ENCODE results near the gene NEUROD6.

Gene NEUROD6

DNA sequence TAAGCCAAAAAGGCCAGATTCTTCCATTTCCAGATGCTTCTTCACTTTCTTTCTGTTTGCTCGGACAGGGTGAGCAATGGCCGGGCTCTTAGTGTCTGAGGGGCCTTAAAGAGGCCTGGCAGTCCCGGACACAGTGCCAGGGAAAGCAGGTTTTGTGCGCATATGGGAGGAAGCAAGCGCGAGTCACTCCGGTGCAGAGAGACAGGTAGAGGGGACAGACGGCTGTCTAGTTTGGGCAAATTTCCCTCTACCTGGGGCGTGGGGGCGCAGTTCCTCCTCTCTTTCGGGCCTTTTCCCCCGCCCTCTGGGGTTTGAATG, 4.7 kb downstream of the NEUROD6 start:
- H3K27ac ChIP-seq: no peak overlapping the region
- H3K4me3 ChIP-seq: no peak overlapping the region

DNA sequence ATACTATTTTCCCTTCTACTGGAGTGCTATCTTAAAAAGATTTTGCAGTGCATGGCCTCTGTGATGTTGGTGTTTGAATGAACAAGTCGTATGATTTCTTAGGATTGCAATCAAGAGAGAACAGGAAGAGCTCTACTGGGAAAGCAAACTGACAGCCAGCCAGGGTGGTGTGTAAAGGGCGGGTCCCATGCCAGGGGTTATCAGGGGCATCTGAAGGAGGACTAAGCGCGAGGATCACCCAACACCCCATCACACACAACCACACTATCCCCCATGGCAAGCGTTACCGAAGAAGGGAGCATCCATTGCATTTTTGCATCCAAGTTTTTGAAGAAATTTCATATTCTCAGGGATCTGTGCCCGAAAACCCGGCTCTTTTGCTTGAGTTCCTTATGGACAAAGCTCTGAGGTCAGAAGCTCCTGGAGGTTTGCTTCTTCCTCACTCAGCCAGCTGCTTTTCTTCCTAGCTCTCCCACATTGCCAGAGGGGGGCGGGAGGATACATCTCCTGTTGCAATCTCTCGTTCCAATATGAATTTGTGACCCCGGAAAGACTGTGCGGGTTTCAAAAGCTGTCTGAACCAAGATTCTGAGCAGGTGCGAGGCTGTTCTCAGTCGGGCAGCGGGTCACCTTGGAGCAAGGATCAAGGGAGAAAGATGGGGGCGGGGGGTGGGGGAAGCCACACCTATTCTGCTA, 5.2 kb downstream of the NEUROD6 start:
- H3K4me3 ChIP-seq: no peak overlapping the region

DNA sequence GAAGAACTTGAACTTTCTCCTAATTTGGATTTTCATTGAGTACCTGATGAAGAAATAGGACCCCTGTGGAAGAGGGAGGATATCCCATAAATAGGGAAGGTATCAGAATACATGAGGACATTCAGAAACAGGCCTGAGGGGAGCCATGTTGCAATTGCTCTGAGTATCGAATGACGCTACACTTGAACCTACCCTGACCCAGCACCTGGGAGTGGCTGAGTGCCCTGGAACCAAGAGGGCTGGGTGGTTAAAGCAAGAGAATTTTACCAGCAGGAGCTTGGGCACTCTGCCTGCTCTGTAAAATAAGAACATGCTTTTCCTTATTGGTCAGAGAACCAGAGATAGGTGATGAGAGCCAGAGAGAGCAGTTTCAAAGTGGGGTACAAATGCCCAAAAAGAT, 7.2 kb downstream of the NEUROD6 start:
- H3K4me3 ChIP-seq: no peak overlapping the region
- H3K27ac ChIP-seq: no peak overlapping the region

More for the DNA sequence above, 5.2 kb downstream of the NEUROD6 start:
- H3K27ac ChIP-seq: no peak overlapping the region

DNA sequence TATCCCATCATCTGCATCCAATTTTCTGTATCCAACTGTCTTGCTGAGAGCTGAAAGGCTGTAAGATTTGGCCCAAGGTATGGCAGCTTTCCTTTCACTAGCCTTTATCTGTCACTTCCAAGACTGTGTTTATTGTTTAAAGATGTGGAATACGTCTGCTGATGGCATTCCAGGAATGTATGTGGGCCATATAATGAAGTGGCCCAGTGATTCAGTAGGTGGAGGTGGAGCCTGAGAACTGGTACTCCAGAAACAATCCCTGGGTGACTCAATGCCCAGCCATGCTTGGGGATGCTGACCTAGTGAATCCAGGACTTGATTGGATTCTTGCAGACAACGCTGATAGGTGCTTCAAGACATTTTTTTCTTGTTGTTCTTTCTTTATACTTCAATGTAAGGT, 13.5 kb downstream of the NEUROD6 start:
- Histone ChIP-seq H3K27ac (no peak overlapping the region), H3K4me3 (no peak overlapping the region)

DNA sequence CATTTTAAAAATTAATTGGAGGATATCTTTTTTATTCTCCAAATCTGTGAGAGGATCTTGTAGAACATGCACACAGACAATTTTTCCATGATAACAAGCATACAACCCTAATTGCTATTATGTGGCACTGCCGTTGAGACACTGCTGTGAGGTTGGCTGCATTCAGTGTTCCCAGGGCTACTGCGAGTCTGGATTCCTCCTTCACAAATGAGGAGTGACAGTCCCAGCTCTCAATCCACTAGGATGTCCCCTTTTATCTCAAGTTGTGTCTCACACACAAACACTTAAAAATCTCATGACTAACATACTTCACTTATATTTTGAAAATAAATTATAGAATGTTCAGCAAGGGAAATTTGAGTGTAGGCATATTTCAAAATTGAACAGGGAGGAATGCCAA, 14.1 kb downstream of the NEUROD6 start:
- H3K27ac ChIP-seq: no peak overlapping the region
- no peak overlapping the region for H3K4me3 ChIP-seq

DNA sequence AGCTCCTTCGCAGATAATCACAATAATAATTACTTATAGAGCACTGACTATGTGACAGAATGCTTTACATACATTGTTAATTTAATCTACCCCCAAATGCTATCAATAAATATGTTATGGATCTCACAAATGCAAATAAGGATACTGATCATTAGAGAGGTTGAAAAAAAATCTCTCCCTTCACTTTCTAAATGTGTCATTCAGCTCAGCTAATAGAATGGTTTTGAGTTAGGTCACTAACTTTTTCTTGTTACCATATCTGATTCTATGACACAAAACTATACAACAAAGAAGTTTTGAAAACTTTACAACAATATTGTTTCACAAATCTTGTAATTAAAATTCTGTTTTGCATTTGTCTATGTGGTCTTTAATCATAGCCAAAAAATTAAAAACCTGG, 17.4 kb downstream of the NEUROD6 start:
- Histone ChIP-seq H3K27ac (no peak overlapping the region), H3K4me3 (no peak overlapping the region)

DNA sequence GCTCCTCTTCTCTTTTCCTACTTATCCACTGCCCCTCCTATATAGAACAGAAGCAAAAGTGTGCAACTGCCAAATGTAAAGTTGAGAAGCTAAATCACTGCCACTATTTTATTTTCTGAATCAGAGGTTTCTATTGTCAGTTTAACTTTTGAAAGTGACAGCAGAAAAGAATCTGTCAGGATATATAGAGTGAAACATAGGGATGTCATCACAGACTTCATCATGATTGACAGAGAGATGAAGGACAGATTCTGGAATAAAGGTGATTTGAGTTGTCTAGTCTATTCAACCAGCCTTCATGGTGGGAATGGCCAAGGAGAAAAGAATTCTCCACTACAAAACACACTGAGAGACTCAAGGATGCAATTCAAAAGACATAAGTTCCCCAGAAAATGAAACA, 19.9 kb downstream of the NEUROD6 start:
- H3K4me3 ChIP-seq: no peak overlapping the region
- H3K27ac ChIP-seq: no peak overlapping the region

DNA sequence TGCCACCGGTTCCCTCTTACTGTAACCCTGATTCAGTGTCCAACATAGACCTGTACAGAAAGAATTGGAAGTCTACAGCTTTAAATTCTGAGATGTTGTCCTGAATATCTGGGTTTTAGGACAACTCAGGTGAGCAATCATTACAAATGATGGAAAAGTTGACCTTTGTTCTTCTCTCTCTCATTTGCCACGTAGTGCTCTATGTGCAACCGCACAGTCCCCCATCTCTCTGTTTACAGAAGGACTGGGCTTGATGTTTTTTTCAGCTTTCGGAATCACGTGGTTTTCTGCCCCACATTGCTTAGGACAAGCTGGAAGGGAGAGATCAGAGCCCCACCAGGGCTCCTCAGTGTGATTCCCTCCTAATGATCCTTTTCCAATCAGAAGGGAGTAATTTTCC, 22.2 kb downstream of the NEUROD6 start:
- H3K27ac ChIP-seq: no peak overlapping the region

DNA sequence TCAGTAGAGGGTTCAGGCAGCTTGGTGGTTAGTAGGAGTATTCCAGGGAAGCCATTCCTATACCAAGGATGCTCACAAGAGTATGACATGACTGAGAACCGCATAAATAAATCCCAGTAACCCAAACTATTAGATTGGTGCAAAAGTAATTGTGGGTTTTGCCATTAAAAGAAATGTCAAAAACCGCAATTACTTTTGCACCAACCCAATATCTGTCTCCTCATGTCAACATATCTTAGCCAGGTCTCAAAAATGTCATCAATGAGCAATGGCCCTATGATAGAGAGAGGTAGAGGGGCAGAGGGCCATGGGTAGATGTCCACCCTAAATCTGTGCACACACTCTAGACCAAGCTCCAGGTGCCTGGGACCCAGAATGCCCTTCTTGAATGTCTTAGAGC, 23.6 kb downstream of the NEUROD6 start:
- Histone ChIP-seq H3K27ac (no peak overlapping the region), H3K4me3 (no peak overlapping the region)

More for the DNA sequence above, 22.2 kb downstream of the NEUROD6 start:
- H3K4me3 ChIP-seq: no peak overlapping the region

DNA sequence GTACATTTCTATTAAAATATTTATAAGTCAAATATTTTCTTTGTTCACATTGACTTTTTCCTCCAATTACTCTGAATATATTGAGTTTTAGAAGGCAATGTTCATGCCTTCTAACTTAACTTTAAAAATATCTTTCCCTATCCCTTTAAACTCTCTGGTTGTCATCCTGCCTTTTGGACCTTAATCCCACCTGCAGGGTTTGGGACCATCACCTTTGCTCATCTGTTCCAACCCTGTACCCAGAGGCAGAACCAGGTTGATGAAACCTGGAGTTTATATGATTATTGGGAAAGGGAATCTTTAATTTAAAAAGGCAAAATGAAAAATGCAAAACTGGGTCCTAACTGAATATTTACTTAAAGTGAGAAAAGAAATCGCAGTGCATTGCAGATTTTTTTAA, 24.8 kb downstream of the NEUROD6 start:
- Histone ChIP-seq H3K4me3 (no peak overlapping the region), H3K27ac (no peak overlapping the region)

DNA sequence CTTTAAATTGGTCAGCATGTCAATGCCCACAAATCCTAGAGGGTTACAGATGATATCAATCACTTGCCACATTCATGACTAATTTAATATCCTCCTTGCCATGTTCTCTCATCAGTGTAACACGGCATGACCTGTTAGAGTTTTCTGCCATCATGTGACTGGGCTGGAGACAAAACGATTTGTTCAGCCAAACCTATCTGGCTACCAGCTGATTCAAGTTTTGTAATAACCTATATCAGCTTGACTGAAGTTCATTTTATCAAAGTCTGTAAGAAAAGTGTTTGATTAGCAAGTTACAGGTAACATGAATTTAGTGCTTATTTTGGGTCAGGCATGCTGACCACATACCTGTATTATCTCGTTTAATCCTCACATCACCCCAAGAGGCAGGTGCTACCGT, 25.7 kb downstream of the NEUROD6 start:
- no peak overlapping the region for H3K4me3 ChIP-seq
- no peak overlapping the region for H3K27ac ChIP-seq

DNA sequence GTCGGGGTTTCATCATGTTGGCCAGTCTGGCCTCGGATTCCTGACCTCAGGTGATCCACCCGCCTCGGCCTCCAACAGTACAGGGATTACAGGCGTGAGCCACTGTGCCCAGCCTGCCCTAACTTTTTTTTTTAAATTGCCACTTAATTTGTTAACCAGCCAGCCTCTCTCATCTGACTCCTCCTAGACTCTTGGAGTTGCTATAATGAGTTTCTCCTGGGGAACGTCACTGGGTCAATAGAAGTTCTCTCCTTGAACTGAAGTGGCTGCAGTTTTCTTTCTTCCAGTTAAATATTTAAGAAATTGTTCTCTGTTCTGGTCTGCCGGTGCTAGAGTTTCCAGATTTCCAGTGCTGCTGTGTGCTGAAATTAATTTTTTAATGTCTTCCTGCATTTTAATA, 27.6 kb downstream of the NEUROD6 start:
- Histone ChIP-seq H3K27ac (no peak overlapping the region), H3K4me3 (no peak overlapping the region)

DNA sequence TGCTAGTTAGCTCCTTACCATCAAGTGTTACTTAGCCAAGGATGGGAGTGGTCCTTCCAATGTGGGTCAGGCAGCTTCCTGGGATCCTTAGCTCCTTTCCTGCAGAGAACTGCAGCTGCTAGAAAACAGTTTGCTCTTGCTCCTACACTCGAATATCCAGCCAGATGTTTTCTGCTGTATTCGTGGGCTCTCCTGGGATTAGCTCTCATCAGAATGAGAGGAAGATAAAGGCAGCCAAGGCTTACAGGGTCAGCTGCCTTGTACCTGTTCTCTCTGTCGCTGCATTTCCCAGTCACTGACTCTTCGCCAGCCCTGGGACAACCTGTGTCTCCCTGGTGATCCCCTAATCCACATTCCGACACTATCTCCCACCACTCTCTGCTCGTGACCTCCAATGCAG, 29.0 kb downstream of the NEUROD6 start:
- Histone ChIP-seq H3K4me3 (no peak overlapping the region), H3K27ac (no peak overlapping the region)

DNA sequence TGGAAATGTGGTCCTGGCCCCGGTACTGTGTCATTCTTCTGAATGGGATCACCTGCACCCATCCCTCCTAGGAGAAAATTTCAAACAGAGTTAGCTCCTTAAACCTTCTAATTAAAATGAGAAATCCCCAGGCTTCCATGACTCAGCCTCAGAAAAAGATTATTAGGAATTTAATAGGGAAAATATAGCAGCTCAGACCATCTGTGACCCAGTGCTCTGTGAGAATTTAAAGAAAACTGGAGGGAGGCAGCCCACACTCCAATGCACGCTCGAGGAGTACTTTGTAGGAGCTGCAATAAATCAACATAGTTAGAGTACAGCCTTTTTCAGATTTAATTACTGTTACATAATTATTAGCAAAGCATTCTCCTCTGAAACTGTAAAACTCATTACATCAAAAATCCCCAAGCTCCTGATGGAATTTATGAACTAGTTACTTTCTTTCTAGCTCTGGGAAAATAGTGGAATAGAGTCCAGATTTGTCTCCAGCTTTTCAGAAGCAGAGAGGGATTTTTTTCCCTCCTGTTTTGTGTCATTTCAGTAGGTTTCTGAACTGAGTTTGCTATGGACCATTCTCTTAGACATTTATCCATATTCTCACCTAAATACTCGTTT, 30.1 kb downstream of the NEUROD6 start:
- H3K27ac ChIP-seq: no peak overlapping the region
- H3K4me3 ChIP-seq: no peak overlapping the region

DNA sequence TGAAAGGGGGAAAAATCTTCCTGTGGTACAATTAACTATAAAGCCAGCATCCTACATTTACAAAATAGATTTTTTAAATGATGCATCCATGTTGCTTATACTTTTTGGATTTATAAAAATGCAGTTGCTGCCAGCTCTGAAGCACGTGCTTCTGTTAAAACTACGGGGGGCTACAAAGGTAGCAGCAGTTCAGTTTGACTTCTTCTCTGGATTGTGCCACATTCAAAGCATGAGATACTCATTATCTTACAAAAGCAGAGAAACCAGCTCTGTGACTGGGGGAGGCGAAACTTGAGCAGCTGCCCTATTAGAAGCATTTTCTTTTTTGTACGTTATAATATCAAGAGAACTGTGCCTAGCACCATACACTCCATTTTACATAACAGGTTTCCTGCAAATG, 31.1 kb downstream of the NEUROD6 start:
- no peak overlapping the region for H3K27ac ChIP-seq

DNA sequence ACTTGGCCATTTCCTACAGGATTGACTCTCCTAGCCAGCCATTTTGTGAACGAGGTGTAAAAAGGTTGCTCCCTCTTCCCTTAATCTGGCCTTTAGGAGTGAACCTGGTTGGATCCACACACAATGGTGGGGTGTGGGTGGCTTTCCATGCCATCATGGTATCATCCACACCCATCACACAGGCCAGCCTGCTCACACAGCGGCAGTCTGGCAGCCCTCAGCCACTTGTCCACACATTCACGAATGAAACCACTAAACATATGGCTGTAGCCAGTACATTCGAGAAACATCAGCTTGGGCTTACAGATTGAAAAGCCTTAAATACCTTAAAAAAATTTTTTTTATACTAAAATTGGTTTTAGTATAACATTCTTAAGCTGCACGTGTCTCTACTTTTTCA, 31.9 kb downstream of the NEUROD6 start:
- no peak overlapping the region for H3K4me3 ChIP-seq
- no peak overlapping the region for H3K27ac ChIP-seq

More for the DNA sequence above, 31.1 kb downstream of the NEUROD6 start:
- H3K4me3 ChIP-seq: no peak overlapping the region

DNA sequence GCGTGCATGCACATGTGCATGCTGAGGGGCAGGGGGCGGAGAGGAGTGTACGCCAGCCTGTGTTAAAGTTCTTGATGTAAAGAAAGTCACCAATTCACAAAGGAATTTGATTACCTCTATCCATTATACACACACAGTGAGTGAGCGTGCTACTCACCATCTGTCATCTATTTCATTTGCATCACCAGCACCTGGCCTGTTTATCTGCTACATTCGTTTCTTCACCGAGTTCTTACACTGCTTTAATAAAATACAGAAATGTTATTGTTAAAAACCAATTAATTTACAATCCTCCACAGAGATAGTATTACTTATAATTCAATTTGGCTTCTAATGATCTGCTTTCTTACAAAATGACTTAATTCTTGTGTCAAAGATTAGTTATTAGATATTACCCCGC, 32.6 kb downstream of the NEUROD6 start:
- no peak overlapping the region for H3K4me3 ChIP-seq

DNA sequence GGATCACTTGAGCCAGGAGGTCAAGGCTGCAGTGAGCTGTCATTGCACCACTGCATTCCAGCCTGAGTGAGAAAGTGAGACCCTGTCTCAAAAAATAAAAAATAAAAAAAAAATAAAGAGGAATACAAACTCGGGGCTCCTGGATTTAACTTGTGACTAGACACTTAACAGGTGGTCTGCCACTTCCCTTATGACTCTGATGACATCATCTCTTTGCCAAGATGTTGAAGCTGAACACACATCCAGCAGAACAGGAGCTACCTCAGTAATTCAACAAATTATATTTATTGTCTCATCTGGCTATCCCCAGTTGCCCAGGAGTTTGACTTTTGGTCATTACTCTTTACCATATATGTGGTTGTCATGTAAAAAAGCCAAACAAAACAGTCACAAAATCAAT, 35.3 kb downstream of the NEUROD6 start:
- H3K4me3 ChIP-seq: no peak overlapping the region

More for the DNA sequence above, 32.6 kb downstream of the NEUROD6 start:
- H3K27ac ChIP-seq: no peak overlapping the region

DNA sequence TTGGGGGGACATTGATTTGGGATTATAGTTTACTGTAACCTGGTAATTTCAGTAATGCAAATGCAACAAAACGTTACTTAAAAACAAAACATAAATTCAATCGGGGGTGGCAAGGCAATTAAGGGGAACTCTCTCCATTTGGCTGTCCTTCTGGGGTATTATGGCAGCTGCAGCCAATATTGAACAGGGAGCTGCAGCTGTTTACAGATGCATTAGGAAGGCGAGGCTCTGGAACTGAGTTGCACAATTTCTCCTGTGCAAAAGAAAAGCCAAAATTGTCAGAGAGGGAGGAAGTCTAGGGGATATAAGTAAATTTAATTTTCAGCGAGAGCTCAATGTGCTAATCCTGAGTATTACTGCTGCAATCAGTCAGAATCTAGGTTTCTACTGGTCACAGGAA, 36.1 kb downstream of the NEUROD6 start:
- Histone ChIP-seq H3K4me3 (no peak overlapping the region), H3K27ac (no peak overlapping the region)

More for the DNA sequence above, 35.3 kb downstream of the NEUROD6 start:
- no peak overlapping the region for H3K27ac ChIP-seq

DNA sequence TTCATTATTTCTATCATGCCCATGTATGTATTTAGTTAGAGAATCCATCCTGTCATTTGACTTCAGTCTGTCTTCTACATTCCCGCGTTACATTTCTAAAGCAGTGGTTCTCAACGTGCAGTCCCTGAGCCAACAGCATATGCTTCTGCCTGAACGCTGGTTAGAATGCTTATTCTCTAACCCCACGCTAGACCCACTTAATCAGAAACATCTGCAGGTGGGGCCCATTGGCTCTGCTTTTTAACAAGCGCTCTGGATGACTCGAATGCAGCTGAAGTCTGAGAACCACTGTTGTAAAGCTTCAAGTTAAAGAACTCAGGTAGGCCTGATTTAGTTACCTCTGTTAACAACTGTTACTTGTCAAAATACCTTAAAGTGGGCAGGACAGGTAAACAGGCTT, 38.2 kb downstream of the NEUROD6 start:
- Histone ChIP-seq H3K4me3 (no peak overlapping the region), H3K27ac (no peak overlapping the region)

DNA sequence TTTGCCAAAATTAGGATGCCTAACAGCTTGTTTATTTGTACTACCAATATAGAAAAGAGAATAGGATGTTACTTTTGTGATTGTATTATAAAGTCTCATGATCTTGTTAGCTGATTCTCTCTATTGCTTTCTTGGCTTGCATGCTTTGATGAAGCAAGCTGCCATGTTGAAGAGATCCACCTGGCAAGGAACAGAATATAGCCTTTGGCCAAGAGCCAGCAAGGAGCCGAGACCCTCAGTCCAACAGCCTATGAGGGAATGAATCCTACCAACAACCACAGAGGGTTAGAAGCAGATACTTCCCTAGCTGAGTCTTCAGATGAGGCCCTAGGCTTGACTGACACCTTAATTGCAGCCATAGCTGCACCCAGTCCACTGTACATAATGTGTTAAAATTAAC, 41.2 kb downstream of the NEUROD6 start:
- no peak overlapping the region for H3K27ac ChIP-seq
- H3K4me3 ChIP-seq: no peak overlapping the region

DNA sequence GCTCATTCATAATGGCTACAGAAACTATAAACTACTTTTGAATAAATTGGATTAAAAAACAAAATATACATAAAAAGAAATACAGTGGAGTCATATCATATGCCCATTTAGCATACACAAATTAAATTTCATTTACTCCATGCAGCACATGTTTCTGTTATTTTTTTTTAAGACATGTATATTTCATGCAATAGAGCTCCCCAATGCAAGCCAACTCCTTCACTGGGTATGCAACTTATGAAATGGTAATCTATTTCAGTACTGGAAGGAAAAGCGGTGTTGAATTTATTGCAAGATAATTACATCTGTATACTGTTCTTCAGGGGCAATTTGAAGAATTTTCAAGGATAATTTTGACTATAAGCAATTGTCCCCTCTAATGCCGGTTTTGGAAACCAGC, 49.9 kb downstream of the NEUROD6 start:
- H3K4me3 ChIP-seq: no peak overlapping the region
- no peak overlapping the region for H3K27ac ChIP-seq
